Transverse colon (tissue), 4 donors: ENCODE data around the gene HOXD10.

Experiments
- POLR2A ChIP-seq: fragments of 450-650 bp; IDR thresholded peaks from one replicate; pipeline ENCODE4 v1.6.1; 2016; ENCODE audit warnings: antibody characterized with exemption, mild to moderate bottlenecking, moderate library complexity
- POLR2AphosphoS5 ChIP-seq, 3 donors: sonication (generic); formaldehyde crosslinking; IDR thresholded peaks; one replicate each; pipeline ENCODE4 v1.6.1; 2016; ENCODE audit warnings: antibody characterized with exemption in 3 of 3
- TF ChIP-seq, protein P1 (sequence below), 5 experiments: fragments of 200-600 bp in 3 of 5; fragments of 450-650 bp in 2 of 5; sonication (generic) in 3 of 5; IDR thresholded peaks; 1 replicate in 2 of 5; 2 replicates in 3 of 5; pipeline ENCODE4 v1.5.1; 2016 to 2017; ENCODE audit warnings: antibody characterized with exemption in 5 of 5, inconsistent platforms in 3 of 5, mild to moderate bottlenecking in 2 of 5, moderate library complexity in 1 of 5

DNA sequence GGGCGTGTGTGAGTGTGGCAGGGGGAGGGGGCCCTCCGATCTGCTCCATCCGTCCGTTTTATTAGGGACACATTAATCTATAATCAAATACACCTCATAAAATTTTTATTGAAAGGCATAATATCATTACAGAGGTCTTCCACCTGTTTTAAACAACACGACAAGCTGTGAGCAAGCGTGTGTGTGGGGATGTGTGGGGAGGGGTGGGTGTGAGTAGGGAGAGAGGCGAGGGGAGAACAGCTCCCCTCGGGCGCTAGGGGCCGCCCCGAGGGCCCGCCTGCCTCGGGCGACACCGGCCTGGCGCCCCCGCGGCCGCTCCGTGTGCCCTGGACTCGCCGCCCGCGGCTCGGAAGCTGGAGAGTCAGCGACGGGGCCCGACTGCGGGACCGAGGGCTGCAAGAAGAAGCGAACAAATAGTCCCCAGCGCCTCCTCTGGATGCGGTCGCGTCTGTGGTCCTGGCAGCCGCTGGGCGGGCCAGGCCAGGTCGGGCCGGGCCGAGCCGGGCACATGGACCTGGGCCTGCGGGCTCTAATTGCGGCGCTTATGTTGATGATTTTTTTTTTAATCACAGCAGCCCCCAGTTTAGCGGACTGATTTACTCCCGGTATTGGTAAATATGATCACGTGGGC lies 5.6 kb downstream of the HOXD10 start:
- TF ChIP-seq POLR2A: no peak
- TF ChIP-seq, protein P1, sequence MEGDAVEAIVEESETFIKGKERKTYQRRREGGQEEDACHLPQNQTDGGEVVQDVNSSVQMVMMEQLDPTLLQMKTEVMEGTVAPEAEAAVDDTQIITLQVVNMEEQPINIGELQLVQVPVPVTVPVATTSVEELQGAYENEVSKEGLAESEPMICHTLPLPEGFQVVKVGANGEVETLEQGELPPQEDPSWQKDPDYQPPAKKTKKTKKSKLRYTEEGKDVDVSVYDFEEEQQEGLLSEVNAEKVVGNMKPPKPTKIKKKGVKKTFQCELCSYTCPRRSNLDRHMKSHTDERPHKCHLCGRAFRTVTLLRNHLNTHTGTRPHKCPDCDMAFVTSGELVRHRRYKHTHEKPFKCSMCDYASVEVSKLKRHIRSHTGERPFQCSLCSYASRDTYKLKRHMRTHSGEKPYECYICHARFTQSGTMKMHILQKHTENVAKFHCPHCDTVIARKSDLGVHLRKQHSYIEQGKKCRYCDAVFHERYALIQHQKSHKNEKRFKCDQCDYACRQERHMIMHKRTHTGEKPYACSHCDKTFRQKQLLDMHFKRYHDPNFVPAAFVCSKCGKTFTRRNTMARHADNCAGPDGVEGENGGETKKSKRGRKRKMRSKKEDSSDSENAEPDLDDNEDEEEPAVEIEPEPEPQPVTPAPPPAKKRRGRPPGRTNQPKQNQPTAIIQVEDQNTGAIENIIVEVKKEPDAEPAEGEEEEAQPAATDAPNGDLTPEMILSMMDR (IDR thresholded peaks at IDR 0.05): no peak
- TF ChIP-seq POLR2AphosphoS5 (IDR thresholded peaks at IDR 0.05): no peak
